ENCODE results near the gene CRTC1.
A peak's percentile ranks its signal among the peaks of the same experiment; 100 is the strongest.

The CRTC1 gene

DNA sequence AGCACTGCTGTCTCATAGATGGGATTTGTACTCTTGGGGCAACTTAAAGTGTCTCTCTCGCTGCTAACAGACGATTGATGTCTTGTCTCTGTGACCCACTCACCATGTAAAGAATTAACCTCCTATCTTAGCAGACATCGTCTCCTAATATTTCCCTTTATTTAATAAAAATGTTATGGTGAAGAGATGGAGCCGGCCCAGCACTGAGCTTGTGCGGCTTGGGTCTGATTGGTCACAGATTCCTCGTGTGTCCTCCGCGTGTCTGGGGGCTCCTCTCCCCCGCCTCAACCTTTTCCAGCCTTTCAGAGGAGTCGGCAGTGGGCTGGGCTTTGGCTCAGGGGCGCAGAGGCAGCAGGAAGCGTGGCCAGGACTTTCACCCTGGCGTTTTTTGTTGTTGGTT, 13.2 kb upstream of the CRTC1 start:
- TF ChIP-seq, protein P1, sequence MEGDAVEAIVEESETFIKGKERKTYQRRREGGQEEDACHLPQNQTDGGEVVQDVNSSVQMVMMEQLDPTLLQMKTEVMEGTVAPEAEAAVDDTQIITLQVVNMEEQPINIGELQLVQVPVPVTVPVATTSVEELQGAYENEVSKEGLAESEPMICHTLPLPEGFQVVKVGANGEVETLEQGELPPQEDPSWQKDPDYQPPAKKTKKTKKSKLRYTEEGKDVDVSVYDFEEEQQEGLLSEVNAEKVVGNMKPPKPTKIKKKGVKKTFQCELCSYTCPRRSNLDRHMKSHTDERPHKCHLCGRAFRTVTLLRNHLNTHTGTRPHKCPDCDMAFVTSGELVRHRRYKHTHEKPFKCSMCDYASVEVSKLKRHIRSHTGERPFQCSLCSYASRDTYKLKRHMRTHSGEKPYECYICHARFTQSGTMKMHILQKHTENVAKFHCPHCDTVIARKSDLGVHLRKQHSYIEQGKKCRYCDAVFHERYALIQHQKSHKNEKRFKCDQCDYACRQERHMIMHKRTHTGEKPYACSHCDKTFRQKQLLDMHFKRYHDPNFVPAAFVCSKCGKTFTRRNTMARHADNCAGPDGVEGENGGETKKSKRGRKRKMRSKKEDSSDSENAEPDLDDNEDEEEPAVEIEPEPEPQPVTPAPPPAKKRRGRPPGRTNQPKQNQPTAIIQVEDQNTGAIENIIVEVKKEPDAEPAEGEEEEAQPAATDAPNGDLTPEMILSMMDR (IDR thresholded peaks at IDR 0.05) = no peak
- Histone ChIP-seq H3K27ac (peak overlapping the region in 1 of 2 donors; percentile 86), H3K4me3 (no peak overlapping the region)
- DNase-seq (ENCODE audit: low spot score) = no peak

DNA sequence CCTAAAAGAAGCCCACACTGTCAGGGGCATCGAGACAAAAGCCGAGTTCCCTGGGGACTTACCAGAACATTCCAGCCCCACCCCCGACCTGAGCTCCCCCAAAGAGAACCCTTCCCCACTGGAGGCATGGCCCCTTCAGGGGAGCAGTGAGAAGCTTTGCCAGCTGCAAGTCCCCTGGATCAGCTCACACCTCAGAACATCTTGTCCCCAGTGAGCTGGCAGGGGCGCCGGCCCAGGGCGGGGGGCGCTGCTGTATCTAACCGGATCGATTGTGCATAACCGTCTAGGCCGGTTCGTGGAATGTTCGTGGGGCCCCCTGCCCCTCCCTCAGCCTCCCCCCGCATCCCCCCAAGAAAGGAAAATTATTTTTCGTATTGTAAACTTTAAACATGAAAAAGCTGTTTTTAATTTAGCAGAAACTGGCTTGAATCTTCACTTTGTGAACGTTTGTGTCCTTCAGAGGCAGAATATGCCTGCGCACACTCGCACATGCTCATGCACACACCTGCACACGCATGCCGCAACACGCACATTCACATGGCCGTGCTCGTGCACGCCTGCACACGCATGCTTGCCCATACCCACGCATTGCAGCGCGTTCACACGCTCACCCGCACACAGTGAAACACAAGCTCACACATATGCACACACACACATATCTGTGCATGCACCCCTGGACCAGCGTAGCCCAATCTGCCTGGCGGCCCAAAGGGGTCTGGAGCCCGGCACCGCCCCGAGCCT, 12.0 kb upstream of the CRTC1 start:
- Histone ChIP-seq H3K27ac (peak overlapping the region; percentile 79 to 86), H3K4me3 (no peak overlapping the region)
- no peak for DNase-seq (ENCODE audit: low spot score)
- TF ChIP-seq, protein P1 (IDR thresholded peaks at IDR 0.05) = no peak

DNA sequence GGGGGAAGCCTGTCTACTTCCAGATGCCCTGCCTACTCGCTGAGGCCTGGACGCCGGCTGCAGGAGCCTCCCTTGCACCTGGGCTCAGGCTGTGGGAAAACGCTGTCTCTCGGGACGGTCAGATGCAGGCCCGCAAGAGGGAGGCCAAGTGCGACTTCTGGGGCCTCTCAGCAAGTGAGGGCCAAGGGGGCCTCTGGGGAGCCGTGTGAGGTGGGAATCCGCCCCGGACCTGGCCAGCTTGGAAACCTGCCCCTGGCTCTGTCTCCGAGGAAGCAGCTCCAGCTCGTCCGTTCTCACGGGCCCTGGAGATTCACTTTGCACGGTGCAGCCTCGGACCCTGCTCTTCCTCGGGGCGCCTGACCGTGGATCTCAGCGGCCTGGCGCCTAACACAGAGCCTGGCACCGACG, 11.4 kb upstream of the CRTC1 start:
- TF ChIP-seq, protein P1 (IDR thresholded peaks at IDR 0.05) = no peak
- no peak for DNase-seq (ENCODE audit: low spot score)
- H3K27ac ChIP-seq = peak overlapping the region; percentile 79 to 86
- peak overlapping the region; percentile 43 for H3K4me3 ChIP-seq

DNA sequence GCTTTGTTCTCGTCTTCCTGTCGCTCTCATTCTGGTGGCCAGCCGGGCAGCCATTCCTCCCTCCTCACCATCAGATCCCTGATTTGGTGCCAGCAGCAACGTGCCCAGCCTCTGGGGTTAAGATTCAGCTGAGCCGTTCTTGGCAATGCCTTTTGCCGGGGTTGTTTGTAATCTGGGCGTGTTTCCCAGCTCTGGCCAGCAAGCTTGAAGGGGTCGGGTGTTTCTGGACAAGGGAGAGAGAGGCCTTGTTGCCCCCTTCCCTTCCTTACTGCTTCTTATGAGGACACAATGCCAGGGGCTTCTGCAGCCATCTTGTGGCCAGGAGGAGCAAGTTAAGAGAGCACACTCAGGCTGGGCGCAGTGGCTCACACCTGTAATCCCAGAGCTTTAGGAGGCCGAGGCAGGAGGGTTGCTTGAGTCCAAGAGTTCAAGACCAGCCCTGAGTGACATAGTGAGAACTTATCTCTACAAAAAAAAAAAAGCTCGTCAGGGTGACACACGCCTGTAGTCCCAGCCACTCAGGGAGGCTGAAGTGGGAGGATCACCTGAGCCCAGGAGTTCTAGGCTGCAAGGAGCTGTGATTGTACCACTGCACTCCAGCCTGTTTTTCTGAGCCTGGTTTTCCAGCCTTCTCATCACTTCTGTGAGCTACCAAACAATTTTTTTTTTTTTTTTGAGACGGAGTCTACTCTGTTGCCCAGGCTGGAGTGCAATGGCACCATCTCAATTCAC, 10.7 kb upstream of the CRTC1 start:
- Histone ChIP-seq H3K4me3 (peak overlapping the region; percentile 43), H3K27ac (peak overlapping the region; percentile 79 to 86)
- TF ChIP-seq, protein P1 (IDR thresholded peaks at IDR 0.05) = no peak
- DNase-seq (ENCODE audit: low spot score) = no peak

DNA sequence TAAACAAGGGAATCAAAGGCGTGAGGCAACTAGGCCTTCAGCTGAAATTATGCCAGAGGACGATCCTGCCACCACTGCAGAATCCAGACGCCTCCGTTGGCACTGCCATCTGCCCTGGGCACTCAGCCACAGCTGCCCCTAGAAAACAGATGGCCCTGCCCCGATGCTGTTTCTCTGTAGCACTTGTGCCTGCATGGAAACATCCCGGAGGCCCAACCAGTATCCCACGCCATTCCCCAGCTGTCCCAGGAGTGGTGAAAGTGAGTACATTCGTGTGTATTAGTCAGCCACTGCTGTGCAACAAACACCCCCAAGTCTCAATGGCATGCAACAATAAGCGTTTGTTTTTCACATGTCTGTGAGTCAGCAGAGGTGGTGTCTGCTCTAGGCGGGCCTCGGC, 8.9 kb upstream of the CRTC1 start:
- no peak for DNase-seq (ENCODE audit: low spot score)
- H3K4me3 ChIP-seq = no peak overlapping the region
- peak overlapping the region in 1 of 2 donors; percentile 36 for H3K27ac ChIP-seq
- TF ChIP-seq, protein P1 (IDR thresholded peaks at IDR 0.05) = no peak

DNA sequence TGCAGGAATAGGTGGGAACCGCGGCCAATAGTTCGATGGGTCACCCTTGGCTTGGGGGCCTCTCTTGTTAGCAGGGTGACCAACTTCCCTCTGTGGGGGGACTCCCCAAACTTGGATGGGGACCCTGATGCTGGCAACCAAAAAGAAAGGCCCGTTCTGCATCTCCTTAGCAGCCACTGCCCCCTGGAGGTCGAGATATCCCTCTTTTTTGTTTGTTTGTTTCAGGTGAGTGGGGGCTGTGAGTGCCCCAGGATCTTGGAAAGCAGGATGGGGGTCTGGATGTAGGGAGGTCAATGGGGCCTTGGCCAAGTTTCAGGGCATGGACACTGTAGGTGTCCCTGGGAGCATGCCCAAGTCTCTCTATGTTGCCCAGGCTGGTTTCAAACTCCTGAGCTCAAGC, 7.7 kb upstream of the CRTC1 start:
- H3K27ac ChIP-seq = no peak overlapping the region
- no peak overlapping the region for H3K4me3 ChIP-seq
- DNase-seq (ENCODE audit: low spot score) = no peak
- TF ChIP-seq, protein P1 (IDR thresholded peaks at IDR 0.05) = no peak

DNA sequence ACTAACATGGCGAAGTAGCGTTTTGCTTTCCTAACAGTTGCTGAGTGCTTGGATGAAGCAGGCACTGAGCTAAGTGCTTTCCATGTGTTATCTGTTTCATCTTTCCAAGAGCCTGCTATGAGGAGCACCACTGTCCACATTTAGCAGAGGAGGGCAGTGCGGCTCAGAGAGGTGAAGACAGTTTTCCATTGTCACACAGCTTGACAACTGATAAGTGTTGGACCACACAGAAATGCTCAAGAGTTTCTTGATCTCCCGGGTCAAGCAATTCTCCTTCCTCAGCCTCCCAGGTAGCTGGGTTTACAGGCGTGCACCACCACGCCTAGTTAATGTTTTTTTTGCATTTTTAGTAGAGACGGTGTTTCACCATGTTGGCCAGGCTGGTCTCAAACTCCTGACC, 6.8 kb upstream of the CRTC1 start:
- Histone ChIP-seq H3K27ac (no peak overlapping the region), H3K4me3 (no peak overlapping the region)
- TF ChIP-seq, protein P1 (IDR thresholded peaks at IDR 0.05) = no peak
- no peak for DNase-seq (ENCODE audit: low spot score)

Measured in coronary artery (tissue), 2 donors.